SK-N-SH (cell line): Measurements from ENCODE around the gene CLDND1.

Experiments used
- CTCF ChIP-seq: fragments of 200-600 bp; sonication (generic); IDR thresholded peaks from 2 replicates; pipeline ENCODE4 v1.6.1; 2017; ENCODE audit warnings: antibody characterized with exemption, mild to moderate bottlenecking, moderate library complexity
- JUND ChIP-seq: IDR thresholded peaks from 2 replicates; pipeline ENCODE4 v1.4.0; 2012
- RFX5 ChIP-seq: IDR thresholded peaks from 2 replicates; pipeline ENCODE4 v1.6.1; 2012; ENCODE audit warnings: mild to moderate bottlenecking, improper control_type of control experiment, low read length
- RXRA ChIP-seq: IDR thresholded peaks from 2 replicates; pipeline ENCODE4 v1.4.0; 2012; ENCODE audit warnings: low read depth, mild to moderate bottlenecking, borderline replicate concordance
- USF2 ChIP-seq: fragments of 150-350 bp; IDR thresholded peaks from 2 replicates; pipeline ENCODE4 v1.6.1; 2017; ENCODE audit warnings: antibody characterized with exemption, low read length, low read depth, borderline replicate concordance
- TF ChIP-seq, protein P1 (sequence below): fragments of 150-350 bp; IDR thresholded peaks from 2 replicates; pipeline ENCODE4 v1.6.1; 2016; ENCODE audit warnings: mild to moderate bottlenecking, low read depth, low read length

DNA sequence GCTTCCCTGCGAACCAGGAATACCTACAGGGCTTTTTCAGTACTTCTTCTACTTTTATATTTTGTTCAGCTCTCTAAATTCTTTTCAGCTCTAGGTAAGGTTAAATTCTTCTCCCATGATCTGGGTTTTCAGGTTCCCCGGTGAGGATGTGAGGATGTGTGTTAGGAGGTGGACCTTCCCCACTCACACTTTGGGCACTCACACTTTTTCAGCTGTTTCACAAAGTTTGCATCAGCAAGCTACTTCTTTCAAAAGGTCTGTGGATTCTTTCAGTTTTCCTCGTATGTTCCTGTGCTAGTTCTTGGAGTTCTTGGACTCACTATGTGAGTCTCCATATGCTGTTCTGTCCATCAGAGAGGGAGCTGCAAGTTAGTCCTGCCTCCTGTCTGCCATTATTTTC, 39.1 kb downstream of the CLDND1 start:
- TF ChIP-seq RFX5 = no peak
- TF ChIP-seq USF2 = no peak
- TF ChIP-seq, protein P1, sequence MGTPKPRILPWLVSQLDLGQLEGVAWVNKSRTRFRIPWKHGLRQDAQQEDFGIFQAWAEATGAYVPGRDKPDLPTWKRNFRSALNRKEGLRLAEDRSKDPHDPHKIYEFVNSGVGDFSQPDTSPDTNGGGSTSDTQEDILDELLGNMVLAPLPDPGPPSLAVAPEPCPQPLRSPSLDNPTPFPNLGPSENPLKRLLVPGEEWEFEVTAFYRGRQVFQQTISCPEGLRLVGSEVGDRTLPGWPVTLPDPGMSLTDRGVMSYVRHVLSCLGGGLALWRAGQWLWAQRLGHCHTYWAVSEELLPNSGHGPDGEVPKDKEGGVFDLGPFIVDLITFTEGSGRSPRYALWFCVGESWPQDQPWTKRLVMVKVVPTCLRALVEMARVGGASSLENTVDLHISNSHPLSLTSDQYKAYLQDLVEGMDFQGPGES = no peak
- no peak for TF ChIP-seq JUND
- no peak for TF ChIP-seq CTCF
- TF ChIP-seq RXRA = no peak
